Measurements from ENCODE around the gene ZNF234.
"Not testable (repeated sequence)": the region's sequence is repeated elsewhere in the genome, so short reads cannot be mapped to it uniquely, and the experiment has no call there.

The ZNF234 gene

GRCh38 chr19:44113784-44114390 is 27.5 kb upstream of the ZNF234 start:
- ATAC-seq: peak; percentile 47
- TF ChIP-seq TOX (CRISPR knock-in tag; IDR thresholded peaks at IDR 0.05; ENCODE audit: borderline replicate concordance) (no peak), ZNF8 (CRISPR knock-in tag; IDR thresholded peaks at IDR 0.05) (no peak), RARB (CRISPR knock-in tag; IDR thresholded peaks at IDR 0.05) (no peak)

DNA sequence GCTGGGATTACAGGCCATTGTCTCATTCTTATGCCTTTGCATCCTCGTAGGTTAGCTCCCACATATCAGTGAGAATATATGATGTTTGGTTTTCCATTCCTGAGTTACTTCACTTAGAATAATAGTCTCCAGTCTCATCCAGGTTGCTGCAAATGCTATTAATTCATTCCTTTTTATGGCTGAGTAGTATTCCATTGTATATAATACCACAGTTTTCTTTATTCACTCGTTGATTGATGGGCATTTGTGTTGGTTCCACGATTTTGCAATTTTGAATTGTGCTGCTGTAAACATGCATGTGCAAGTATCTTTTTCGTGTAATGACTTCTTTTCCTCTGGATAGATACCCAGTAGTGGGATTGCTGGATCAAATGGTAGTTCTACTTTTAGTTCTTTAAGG is 20.2 kb upstream of the ZNF234 start:
- not testable (repeated sequence) for ATAC-seq
- TF ChIP-seq ZNF8 (CRISPR knock-in tag; IDR thresholded peaks at IDR 0.05): peak; percentile 60; the same call in 1 of the 2 replicates

- no peak for ATAC-seq
- TF ChIP-seq TOX (CRISPR knock-in tag; IDR thresholded peaks at IDR 0.05; ENCODE audit: borderline replicate concordance) (no peak), ZC3H10 (CRISPR knock-in tag; IDR thresholded peaks at IDR 0.05) (no peak), TSHZ2 (CRISPR knock-in tag; IDR thresholded peaks at IDR 0.05) (no peak), ZNF565 (CRISPR knock-in tag; conservative IDR thresholded peaks at IDR 0.05; ENCODE audit: low read depth) (no peak)
These were observed 9.4 kb upstream of the ZNF234 start for GRCh38 chr19:44131955-44132354.

- peak; percentile 48 for ATAC-seq
These were observed 692 bp downstream of the ZNF234 start for GRCh38 chr19:44142059-44142433.

More at GRCh38 chr19:44142059-44142433, 692 bp downstream of the ZNF234 start:
- TF ChIP-seq ARNTL (CRISPR knock-in tag; IDR thresholded peaks at IDR 0.05; ENCODE audit: borderline replicate concordance, low read depth): no peak
- no peak for TF ChIP-seq CSDC2 (CRISPR knock-in tag; IDR thresholded peaks at IDR 0.05)
- TF ChIP-seq ISL1 (CRISPR knock-in tag; IDR thresholded peaks at IDR 0.05): no peak
- no peak for TF ChIP-seq OSR1 (CRISPR knock-in tag; IDR thresholded peaks at IDR 0.05)
- TF ChIP-seq ZNF70 (CRISPR knock-in tag; IDR thresholded peaks at IDR 0.05): no peak
- TF ChIP-seq GLIS3 (CRISPR knock-in tag; IDR thresholded peaks at IDR 0.05): no peak
- no peak for TF ChIP-seq TCF4 (CRISPR knock-in tag; IDR thresholded peaks at IDR 0.05; ENCODE audit: borderline replicate concordance)
- TF ChIP-seq CSRNP3 (CRISPR knock-in tag; IDR thresholded peaks at IDR 0.05): no peak
- TF ChIP-seq PPARA (CRISPR knock-in tag; IDR thresholded peaks at IDR 0.05; ENCODE audit: borderline replicate concordance): no peak
- no peak for TF ChIP-seq ESRRG (CRISPR knock-in tag; IDR thresholded peaks at IDR 0.05)
- TF ChIP-seq ZNF565 (CRISPR knock-in tag; conservative IDR thresholded peaks at IDR 0.05; ENCODE audit: low read depth): no peak
- no peak for TF ChIP-seq TOX (CRISPR knock-in tag; IDR thresholded peaks at IDR 0.05; ENCODE audit: borderline replicate concordance)
- TF ChIP-seq BACH2 (CRISPR knock-in tag; IDR thresholded peaks at IDR 0.05; ENCODE audit: borderline replicate concordance): no peak
- no peak for TF ChIP-seq ZFP3 (CRISPR knock-in tag; IDR thresholded peaks at IDR 0.05)
- no peak for TF ChIP-seq ZFP30 (CRISPR knock-in tag; IDR thresholded peaks at IDR 0.05)
- TF ChIP-seq TSHZ2 (CRISPR knock-in tag; IDR thresholded peaks at IDR 0.05): no peak
- TF ChIP-seq, protein P1, sequence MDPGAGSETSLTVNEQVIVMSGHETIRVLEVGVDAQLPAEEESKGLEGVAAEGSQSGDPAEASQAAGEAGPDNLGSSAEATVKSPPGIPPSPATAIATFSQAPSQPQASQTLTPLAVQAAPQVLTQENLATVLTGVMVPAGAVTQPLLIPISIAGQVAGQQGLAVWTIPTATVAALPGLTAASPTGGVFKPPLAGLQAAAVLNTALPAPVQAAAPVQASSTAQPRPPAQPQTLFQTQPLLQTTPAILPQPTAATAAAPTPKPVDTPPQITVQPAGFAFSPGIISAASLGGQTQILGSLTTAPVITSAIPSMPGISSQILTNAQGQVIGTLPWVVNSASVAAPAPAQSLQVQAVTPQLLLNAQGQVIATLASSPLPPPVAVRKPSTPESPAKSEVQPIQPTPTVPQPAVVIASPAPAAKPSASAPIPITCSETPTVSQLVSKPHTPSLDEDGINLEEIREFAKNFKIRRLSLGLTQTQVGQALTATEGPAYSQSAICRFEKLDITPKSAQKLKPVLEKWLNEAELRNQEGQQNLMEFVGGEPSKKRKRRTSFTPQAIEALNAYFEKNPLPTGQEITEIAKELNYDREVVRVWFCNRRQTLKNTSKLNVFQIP (CRISPR knock-in tag; IDR thresholded peaks at IDR 0.05; ENCODE audit: borderline replicate concordance, low read depth): no peak

All from SK-N-SH treated with all-trans-retinoic acid at 6 μM for 48 hours (cell line).